Motor neuron (in vitro differentiated cells): ENCODE data around the gene PNP. TPM values are rescaled to one million over a fixed set of nuclear protein-coding genes. Genes with fewer than 3 reads are reported as not detected.

Experiments used
- ATAC-seq, 8 experiments: fragments of 200-7000 bp; cut with Tn5 transposase; replicated peaks in 6 of 8; 2 replicates each; pipeline ENCODE4 v1.8.0; 2021; ENCODE audit warnings: mild to moderate bottlenecking in 8 of 8, moderate library complexity in 8 of 8
- H3K27ac ChIP-seq, 2 donors: fragments of 250-450 bp; sonication (Bioruptor Pico); 2 replicates each; pipeline ENCODE4 v1.9.0; 2021; ENCODE audit warnings: antibody characterized with exemption in 2 of 2, mild to moderate bottlenecking in 2 of 2, moderate library complexity in 1 of 2
- H3K4me1 ChIP-seq, 2 donors: fragments of 250-450 bp; sonication (Bioruptor Pico); replicated peaks in 1 of 2; 2 replicates each; pipeline ENCODE4 v1.6.1; 2021; ENCODE audit warnings: antibody characterized with exemption in 2 of 2, mild to moderate bottlenecking in 2 of 2, moderate library complexity in 1 of 2
- H3K4me3 ChIP-seq, 5 donors: fragments of 250-450 bp; sonication (Bioruptor Pico); 2 replicates each; pipeline ENCODE4 v1.9.0; 2021; ENCODE audit warnings: antibody characterized with exemption in 5 of 5, mild to moderate bottlenecking in 5 of 5, moderate library complexity in 4 of 5
- WGBS, 10 experiments: fragments of 450-650 bp; shearing (Covaris generic); methylation state at CpG; one replicate each; pipeline ENCODE4 v1.0.0; 2022; 5-methylcytosine and 5-hydroxymethylcytosine counted together
- in situ Hi-C, 9 experiments: fragments of 400-800 bp; cut with MboI; loops; one replicate each; pipeline ENCODE4 v1.15.0; 2021; ENCODE audit warnings: low sequenced_read_pairs in 9 of 9, low pct_unique_long_range_greater_than_20kb in 2 of 9; ENCODE audit not compliant: unreplicated experiment in 9 of 9
- total RNA-seq, 8 experiments: library from RNA; unstranded; fragments of 300-600 nt; gene quantifications; 2 replicates each; pipeline versions ENCODE4 v1.2.3 to v1.2.4, GENCODE V29; 2022

PNP gene
- total RNA-seq, 8 experiments from 2014 or later = 14.8 to 71.5 (median 24.4) TPM

- in situ Hi-C loops = loop anchor here in 2 of 9 experiments (25.0 kb wide), 1 partner anchor 121 kb away; the partner anchor contains the start of genes CCNB1IP1 (in 2 of the 2) and PARP2 (in 2 of the 2)
- Histone ChIP-seq H3K4me3 (no peak overlapping the region), H3K27ac (no peak overlapping the region), H3K4me1 (peaks cover 19 to 23% of the 10 kb centered on the region in 2 donors)
- 80 to 100% (median 89%) methylated on average over 3 to 6 of the region's 8 CpGs; no CpG with 5 or more reads in 3 of the 10 experiments for WGBS, 10 experiments
- no peak for ATAC-seq
Observed at GRCh38 chr14:20458031-20458789, 11.0 kb upstream of the PNP start.

- peak in 6 of 8 experiments; percentile 0 to 13 (median 6) for ATAC-seq
- in situ Hi-C loops = loop anchor here in 2 of 9 experiments (25.0 kb wide), 1 partner anchor 123 kb away; the partner anchor contains the start of genes CCNB1IP1 (in 2 of the 2) and PARP2 (in 2 of the 2)
- 0 to 50% (median 14%) methylated on average over 1 to 7 of the region's 32 CpGs; no CpG with 5 or more reads in 4 of the 10 experiments for WGBS, 10 experiments
- Histone ChIP-seq H3K4me1 (peaks cover 13 to 17% of the 10 kb centered on the region in 2 donors), H3K4me3 (peak overlapping the region; percentile 56 to 88 (median 70)), H3K27ac (peak overlapping the region; percentile 82 to 93)
Observed at GRCh38 chr14:20460458-20461224, 8.6 kb upstream of the PNP start.

- WGBS, 10 experiments = 0 to 11% (median 0%) methylated on average over 1 to 22 of the region's 67 CpGs; no CpG with 5 or more reads in 2 of the 10 experiments
- in situ Hi-C loops = loop anchor here in 2 of 9 experiments (25.0 kb wide), 1 partner anchor 124 kb away; the partner anchor contains the start of genes CCNB1IP1 (in 2 of the 2) and PARP2 (in 2 of the 2)
- peak; percentile 91 to 97 (median 97) for ATAC-seq
- Histone ChIP-seq H3K27ac (peak within 1 kb of the TSS; percentile 82 to 93), H3K4me1 (peaks cover 9 to 12% of the 10 kb centered on the region in 2 donors), H3K4me3 (peak within 1 kb of the TSS; percentile 56 to 88 (median 70))
Observed at GRCh38 chr14:20461225-20462141, 7.7 kb upstream of the PNP start, which contains the start of gene PIP4P1. Gene PIP4P1 (minus strand): TSS chr14:20461434. CDS start chr14:20461325, 109 bp downstream.

GRCh38 chr14:20468764-20469241 lies 403 bp upstream of the PNP start:
- Histone ChIP-seq H3K4me3 (peak overlapping the region; percentile 52 to 81 (median 75)), H3K4me1 (peaks cover 8% of the 10 kb centered on the region in 2 donors), H3K27ac (no peak overlapping the region)
- peak in 2 of 8 experiments; percentile 15 to 31 for ATAC-seq
- 23 to 100% (median 40%) methylated on average over 1 to 8 of the region's 16 CpGs; no CpG with 5 or more reads in 1 of the 10 experiments for WGBS, 10 experiments
- in situ Hi-C loops = loop anchor here in 2 of 9 experiments (25.0 kb wide), 1 partner anchor 132 kb away; the partner anchor contains the start of genes CCNB1IP1 (in 2 of the 2) and PARP2 (in 2 of the 2)

GRCh38 chr14:20469890-20470602 lies 840 bp downstream of the PNP start:
- in situ Hi-C loops = loop anchor here in 2 of 9 experiments (25.0 kb wide), 1 partner anchor 133 kb away; the partner anchor contains the start of genes CCNB1IP1 (in 2 of the 2) and PARP2 (in 2 of the 2)
- H3K4me3 ChIP-seq = peak overlapping the region; percentile 52 to 81 (median 75)
- 0 to 3% (median 0%) methylated on average over 1 to 9 of the region's 12 CpGs; no CpG with 5 or more reads in 1 of the 10 experiments for WGBS, 10 experiments

GRCh38 chr14:20470603-20470901 lies 1.3 kb downstream of the PNP start:
- Histone ChIP-seq H3K4me1 (peaks cover 8% of the 10 kb centered on the region in 2 donors), H3K27ac (no peak overlapping the region), H3K4me3 (peak overlapping the region in 4 of 5 donors; percentile 67 to 81 (median 76))
- WGBS, 10 experiments = 0% methylated on average over 1 to 2 of the region's 2 CpGs; no CpG with 5 or more reads in 2 of the 10 experiments
- in situ Hi-C loops = loop anchor here in 2 of 9 experiments (25.0 kb wide), 1 partner anchor 133 kb away; the partner anchor contains the start of genes CCNB1IP1 (in 2 of the 2) and PARP2 (in 2 of the 2)
- no peak for ATAC-seq

More at GRCh38 chr14:20469890-20470602, 840 bp downstream of the PNP start:
- peak; percentile 5 to 51 (median 14) for ATAC-seq
- H3K4me1 ChIP-seq = peaks cover 8% of the 10 kb centered on the region in 2 donors
- no peak overlapping the region for H3K27ac ChIP-seq

GRCh38 chr14:20472536-20473169 lies 3.4 kb downstream of the PNP start:
- in situ Hi-C loops = loop anchor here in 2 of 9 experiments (25.0 kb wide), 1 partner anchor 135 kb away; the partner anchor contains the start of genes CCNB1IP1 (in 2 of the 2) and PARP2 (in 2 of the 2)

GRCh38 chr14:20476776-20477175 lies 7.6 kb downstream of the PNP start:
- Histone ChIP-seq H3K4me3 (no peak overlapping the region), H3K27ac (no peak overlapping the region), H3K4me1 (no peaks in the 10 kb centered on the region)
- 79 to 100% (median 100%) methylated on average over 1 to 5 of the region's 5 CpGs; no CpG with 5 or more reads in 1 of the 10 experiments for WGBS, 10 experiments
- ATAC-seq = no peak
- in situ Hi-C loops = no loop called here

More at GRCh38 chr14:20472536-20473169, 3.4 kb downstream of the PNP start:
- Histone ChIP-seq H3K4me1 (peaks cover 8% of the 10 kb centered on the region in 2 donors), H3K27ac (no peak overlapping the region), H3K4me3 (no peak overlapping the region)
- ATAC-seq = no peak
- 84 to 100% (median 100%) methylated on average over 1 to 2 of the region's 2 CpGs for WGBS, 10 experiments

- peak in 2 of 8 experiments; percentile 2 to 36 for ATAC-seq
- H3K27ac ChIP-seq = no peak overlapping the region
- in situ Hi-C loops = no loop called here
- H3K4me1 ChIP-seq = no peaks in the 10 kb centered on the region
- WGBS, 10 experiments = 20 to 100% (median 100%) methylated on average over 1 of the region's 1 CpG
- H3K4me3 ChIP-seq = no peak overlapping the region
Observed at GRCh38 chr14:20477211-20477876, 8.1 kb downstream of the PNP start.

- in situ Hi-C loops = no loop called here
- no peak for ATAC-seq
- 57 to 100% (median 80%) methylated on average over 1 to 2 of the region's 2 CpGs; no CpG with 5 or more reads in 1 of the 10 experiments for WGBS, 10 experiments
- no peak overlapping the region for H3K4me3 ChIP-seq
- H3K4me1 ChIP-seq = no peaks in the 10 kb centered on the region
- no peak overlapping the region for H3K27ac ChIP-seq
Observed at GRCh38 chr14:20478894-20479293, 9.7 kb downstream of the PNP start.
